ENCODE data around the gene SPATA7. TPM values are rescaled to one million over a fixed set of nuclear protein-coding genes. Genes with fewer than 3 reads are reported as not detected.

The SPATA7 gene
- total RNA-seq, 1 donor from 2014 or later, result 17.6 TPM

- H3K4me1 Mint-ChIP-seq (ENCODE audit: low read depth, unreplicated experiment), result no peaks in the 10 kb centered on the region
- DNase-seq, result no peak
- H3K9me3 Mint-ChIP-seq (ENCODE audit: unreplicated experiment), result no peaks in the 10 kb centered on the region
- H3K36me3 Mint-ChIP-seq (ENCODE audit: unreplicated experiment), result no peaks in the 10 kb centered on the region
- no peak overlapping the region for H3K27ac Mint-ChIP-seq (ENCODE audit: unreplicated experiment)
- no peaks in the 10 kb centered on the region for H3K27me3 Mint-ChIP-seq (ENCODE audit: unreplicated experiment)
- no peak overlapping the region for H3K4me3 Mint-ChIP-seq (ENCODE audit: unreplicated experiment)
- TF ChIP-seq, protein P1, sequence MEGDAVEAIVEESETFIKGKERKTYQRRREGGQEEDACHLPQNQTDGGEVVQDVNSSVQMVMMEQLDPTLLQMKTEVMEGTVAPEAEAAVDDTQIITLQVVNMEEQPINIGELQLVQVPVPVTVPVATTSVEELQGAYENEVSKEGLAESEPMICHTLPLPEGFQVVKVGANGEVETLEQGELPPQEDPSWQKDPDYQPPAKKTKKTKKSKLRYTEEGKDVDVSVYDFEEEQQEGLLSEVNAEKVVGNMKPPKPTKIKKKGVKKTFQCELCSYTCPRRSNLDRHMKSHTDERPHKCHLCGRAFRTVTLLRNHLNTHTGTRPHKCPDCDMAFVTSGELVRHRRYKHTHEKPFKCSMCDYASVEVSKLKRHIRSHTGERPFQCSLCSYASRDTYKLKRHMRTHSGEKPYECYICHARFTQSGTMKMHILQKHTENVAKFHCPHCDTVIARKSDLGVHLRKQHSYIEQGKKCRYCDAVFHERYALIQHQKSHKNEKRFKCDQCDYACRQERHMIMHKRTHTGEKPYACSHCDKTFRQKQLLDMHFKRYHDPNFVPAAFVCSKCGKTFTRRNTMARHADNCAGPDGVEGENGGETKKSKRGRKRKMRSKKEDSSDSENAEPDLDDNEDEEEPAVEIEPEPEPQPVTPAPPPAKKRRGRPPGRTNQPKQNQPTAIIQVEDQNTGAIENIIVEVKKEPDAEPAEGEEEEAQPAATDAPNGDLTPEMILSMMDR (IDR thresholded peaks at IDR 0.05; ENCODE audit: partially characterized antibody, unreplicated experiment), result no peak
These were observed 7.2 kb downstream of the SPATA7 start for GRCh38 chr14:88392609-88393008.

DNA sequence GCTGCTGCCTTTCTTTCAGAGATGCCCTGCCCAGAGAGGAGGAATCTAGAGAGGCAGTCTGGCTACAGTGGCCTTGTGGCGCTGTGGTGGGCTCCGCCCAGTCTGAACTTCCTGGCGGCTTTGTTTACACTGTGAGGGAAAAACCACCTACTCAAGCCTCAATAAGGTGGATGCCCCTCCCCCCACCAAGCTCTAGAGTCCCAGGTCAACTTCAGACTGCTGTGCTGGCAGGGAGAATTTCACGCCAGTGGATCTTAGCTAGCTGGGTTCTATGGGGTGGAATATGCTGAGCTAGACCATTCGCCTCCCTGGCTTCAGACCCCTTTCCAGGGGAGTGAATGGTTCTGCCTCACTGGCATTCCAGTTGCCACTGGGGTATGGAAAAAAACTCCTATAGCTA lies 25.6 kb downstream of the SPATA7 start:
- peaks cover 39% of the 10 kb centered on the region for H3K36me3 Mint-ChIP-seq (ENCODE audit: unreplicated experiment)

GRCh38 chr14:88417594-88417993 lies 32.1 kb downstream of the SPATA7 start:
- no peaks in the 10 kb centered on the region for H3K4me1 Mint-ChIP-seq (ENCODE audit: low read depth, unreplicated experiment)
- TF ChIP-seq, protein P1 (IDR thresholded peaks at IDR 0.05; ENCODE audit: partially characterized antibody, unreplicated experiment), result no peak
- H3K36me3 Mint-ChIP-seq (ENCODE audit: unreplicated experiment), result peaks cover 34% of the 10 kb centered on the region
- peaks cover 5% of the 10 kb centered on the region for H3K27me3 Mint-ChIP-seq (ENCODE audit: unreplicated experiment)
- H3K9me3 Mint-ChIP-seq (ENCODE audit: unreplicated experiment), result peaks cover 4% of the 10 kb centered on the region
- H3K27ac Mint-ChIP-seq (ENCODE audit: unreplicated experiment), result no peak overlapping the region
- no peak for DNase-seq
- H3K4me3 Mint-ChIP-seq (ENCODE audit: unreplicated experiment), result no peak overlapping the region

More for the DNA sequence above, 25.6 kb downstream of the SPATA7 start:
- peaks cover 4% of the 10 kb centered on the region for H3K27me3 Mint-ChIP-seq (ENCODE audit: unreplicated experiment)
- no peak for DNase-seq
- H3K4me1 Mint-ChIP-seq (ENCODE audit: low read depth, unreplicated experiment), result no peaks in the 10 kb centered on the region
- TF ChIP-seq, protein P1 (IDR thresholded peaks at IDR 0.05; ENCODE audit: partially characterized antibody, unreplicated experiment), result no peak
- H3K27ac Mint-ChIP-seq (ENCODE audit: unreplicated experiment), result no peak overlapping the region
- H3K9me3 Mint-ChIP-seq (ENCODE audit: unreplicated experiment), result peaks cover 6% of the 10 kb centered on the region
- H3K4me3 Mint-ChIP-seq (ENCODE audit: unreplicated experiment), result no peak overlapping the region

- H3K4me1 Mint-ChIP-seq (ENCODE audit: low read depth, unreplicated experiment), result no peaks in the 10 kb centered on the region
- peaks cover 4% of the 10 kb centered on the region for H3K9me3 Mint-ChIP-seq (ENCODE audit: unreplicated experiment)
- H3K36me3 Mint-ChIP-seq (ENCODE audit: unreplicated experiment), result peaks cover 19% of the 10 kb centered on the region
- TF ChIP-seq, protein P1 (IDR thresholded peaks at IDR 0.05; ENCODE audit: partially characterized antibody, unreplicated experiment), result no peak
- no peak for DNase-seq
- no peak overlapping the region for H3K4me3 Mint-ChIP-seq (ENCODE audit: unreplicated experiment)
- peaks cover 5% of the 10 kb centered on the region for H3K27me3 Mint-ChIP-seq (ENCODE audit: unreplicated experiment)
- no peak overlapping the region for H3K27ac Mint-ChIP-seq (ENCODE audit: unreplicated experiment)
These were observed 34.7 kb downstream of the SPATA7 start for GRCh38 chr14:88420187-88420586.

GRCh38 chr14:88421286-88421685 lies 35.8 kb downstream of the SPATA7 start:
- H3K36me3 Mint-ChIP-seq (ENCODE audit: unreplicated experiment), result peaks cover 10% of the 10 kb centered on the region
- peaks cover 2% of the 10 kb centered on the region for H3K27me3 Mint-ChIP-seq (ENCODE audit: unreplicated experiment)
- H3K9me3 Mint-ChIP-seq (ENCODE audit: unreplicated experiment), result no peaks in the 10 kb centered on the region
- no peak overlapping the region for H3K27ac Mint-ChIP-seq (ENCODE audit: unreplicated experiment)
- no peak overlapping the region for H3K4me3 Mint-ChIP-seq (ENCODE audit: unreplicated experiment)
- DNase-seq, result no peak
- H3K4me1 Mint-ChIP-seq (ENCODE audit: low read depth, unreplicated experiment), result no peaks in the 10 kb centered on the region
- TF ChIP-seq, protein P1 (IDR thresholded peaks at IDR 0.05; ENCODE audit: partially characterized antibody, unreplicated experiment), result no peak

Data from glutamatergic neuron (in vitro differentiated cells).